Measurements from ENCODE around the gene ESPN. TPM values are rescaled to one million over a fixed set of nuclear protein-coding genes. Genes with fewer than 3 reads are reported as not detected.

Gene ESPN
- total RNA-seq, 1 donor from 2014 or later: 1.7 TPM

GRCh38 chr1:6474815-6475282, 50.3 kb downstream of the ESPN start:
- Mint-ChIP-seq H3K27me3 (ENCODE audit: low read depth) (no peaks in the 10 kb centered on the region), H3K27ac (ENCODE audit: unreplicated experiment) (no peak overlapping the region), H3K36me3 (ENCODE audit: low read depth) (no peaks in the 10 kb centered on the region), H3K4me3 (no peak overlapping the region), H3K9me3 (no peaks in the 10 kb centered on the region), H3K4me1 (peaks cover 13% of the 10 kb centered on the region)
- TF ChIP-seq CTCF (conservative IDR thresholded peaks at IDR 0.05): no peak
- DNase-seq (ENCODE audit: low read depth, low spot score): no peak

GRCh38 chr1:6475381-6476133, 51.0 kb downstream of the ESPN start:
- TF ChIP-seq CTCF (conservative IDR thresholded peaks at IDR 0.05): peak; percentile 94

GRCh38 chr1:6476483-6476882, 51.9 kb downstream of the ESPN start:
- no peak overlapping the region for H3K4me3 Mint-ChIP-seq
- H3K9me3 Mint-ChIP-seq: no peaks in the 10 kb centered on the region
- no peak for TF ChIP-seq CTCF (conservative IDR thresholded peaks at IDR 0.05)

More at GRCh38 chr1:6475381-6476133, 51.0 kb downstream of the ESPN start:
- no peaks in the 10 kb centered on the region for H3K9me3 Mint-ChIP-seq
- H3K27me3 Mint-ChIP-seq (ENCODE audit: low read depth): no peaks in the 10 kb centered on the region
- DNase-seq (ENCODE audit: low read depth, low spot score): peak; percentile 65
- no peak overlapping the region for H3K27ac Mint-ChIP-seq (ENCODE audit: unreplicated experiment)
- no peaks in the 10 kb centered on the region for H3K36me3 Mint-ChIP-seq (ENCODE audit: low read depth)
- no peak overlapping the region for H3K4me3 Mint-ChIP-seq
- H3K4me1 Mint-ChIP-seq: peaks cover 13% of the 10 kb centered on the region

GRCh38 chr1:6477039-6477820, 52.7 kb downstream of the ESPN start:
- Mint-ChIP-seq H3K36me3 (ENCODE audit: low read depth) (no peaks in the 10 kb centered on the region), H3K4me1 (peaks cover 16% of the 10 kb centered on the region), H3K4me3 (no peak overlapping the region), H3K27me3 (ENCODE audit: low read depth) (no peaks in the 10 kb centered on the region), H3K9me3 (no peaks in the 10 kb centered on the region), H3K27ac (ENCODE audit: unreplicated experiment) (peak overlapping the region; percentile 35)
- no peak for DNase-seq (ENCODE audit: low read depth, low spot score)
- TF ChIP-seq CTCF (conservative IDR thresholded peaks at IDR 0.05): no peak

More at GRCh38 chr1:6476483-6476882, 51.9 kb downstream of the ESPN start:
- H3K27me3 Mint-ChIP-seq (ENCODE audit: low read depth): no peaks in the 10 kb centered on the region
- no peak for DNase-seq (ENCODE audit: low read depth, low spot score)
- H3K36me3 Mint-ChIP-seq (ENCODE audit: low read depth): no peaks in the 10 kb centered on the region
- no peak overlapping the region for H3K27ac Mint-ChIP-seq (ENCODE audit: unreplicated experiment)
- H3K4me1 Mint-ChIP-seq: peaks cover 13% of the 10 kb centered on the region

GRCh38 chr1:6481820-6482219, 57.2 kb downstream of the ESPN start:
- Mint-ChIP-seq H3K9me3 (no peaks in the 10 kb centered on the region), H3K36me3 (ENCODE audit: low read depth) (no peaks in the 10 kb centered on the region), H3K27ac (ENCODE audit: unreplicated experiment) (no peak overlapping the region), H3K27me3 (ENCODE audit: low read depth) (no peaks in the 10 kb centered on the region), H3K4me3 (peak overlapping the region; percentile 28), H3K4me1 (peaks cover 25% of the 10 kb centered on the region)
- TF ChIP-seq CTCF (conservative IDR thresholded peaks at IDR 0.05): no peak
- DNase-seq (ENCODE audit: low read depth, low spot score): no peak
